22Rv1 (cell line): ENCODE measurements around the gene FECH.

Experiments used
- CTCF ChIP-seq: fragments of 450-650 bp; IDR thresholded peaks from 2 replicates; pipeline ENCODE4 v1.5.1; 2017; ENCODE audit warnings: mild to moderate bottlenecking
- ZFX ChIP-seq: fragments of 450-650 bp; IDR thresholded peaks from 2 replicates; pipeline ENCODE4 v1.6.1; 2017; ENCODE audit warnings: antibody characterized with exemption, borderline replicate concordance

- TF ChIP-seq CTCF (no peak), ZFX (no peak)
Measured at GRCh38 chr18:57544936-57545660, 41.4 kb downstream of the FECH start.
